HG02642 (cell line): ENCODE data around the gene LYRM1.

Source experiments
- ATAC-seq: cut with Tn5 transposase; IDR thresholded peaks from one replicate; pipeline ENCODE4 v1.9.1; 2021; ENCODE audit warnings: mild to moderate bottlenecking; ENCODE audit not compliant: unreplicated experiment, poor library complexity

The LYRM1 gene

DNA sequence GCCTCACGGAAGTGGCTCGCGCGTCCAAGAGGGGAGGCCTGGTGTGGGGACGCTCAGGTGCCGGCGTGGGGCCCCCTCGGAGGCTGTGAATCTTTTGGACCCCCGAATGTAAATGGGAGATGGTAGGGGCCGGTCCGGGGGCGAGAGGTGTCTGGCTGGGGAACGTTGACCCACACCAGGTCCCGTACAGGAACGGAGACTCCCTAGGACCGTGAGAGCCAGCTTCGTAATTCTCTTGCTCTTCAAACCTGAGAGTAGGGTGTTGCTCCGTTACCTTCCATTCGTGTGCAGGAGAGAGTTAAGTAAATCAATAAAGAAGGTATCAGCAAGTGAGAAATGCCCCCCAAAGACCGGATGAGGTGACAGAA is 481 bp downstream of the LYRM1 start:
- no peak for ATAC-seq

DNA sequence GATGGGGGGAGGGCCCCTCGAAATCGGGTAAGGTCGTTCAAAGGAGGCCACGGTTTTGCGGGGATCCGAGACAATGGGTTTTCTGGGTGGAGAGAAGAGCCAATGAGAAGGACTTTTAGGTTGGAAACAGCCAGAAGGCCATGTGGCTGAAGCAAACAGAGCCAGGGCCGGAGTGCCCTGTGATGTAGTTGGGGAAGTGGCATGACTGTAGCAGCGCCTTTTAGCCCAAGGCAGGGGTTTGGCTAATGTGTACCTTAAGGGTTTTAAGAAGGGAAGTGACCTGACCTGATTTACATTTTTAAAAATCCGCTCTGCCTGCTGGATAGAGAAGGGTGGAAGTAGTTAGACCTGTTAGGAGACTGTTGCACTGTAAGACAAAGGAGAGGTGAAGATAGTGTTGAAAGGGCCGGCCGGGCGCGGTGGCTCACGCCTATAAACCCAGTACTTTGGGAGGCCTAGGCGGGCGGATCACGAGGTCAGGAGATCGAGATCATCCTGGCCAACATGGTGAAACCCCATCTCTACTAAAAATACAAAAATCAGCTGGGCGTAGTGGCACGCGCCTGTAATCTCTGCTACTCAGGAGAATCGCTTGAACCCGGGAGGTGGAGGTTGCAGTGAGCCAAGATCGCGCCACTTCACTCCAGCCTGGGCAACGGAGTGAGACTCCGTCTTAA is 1.0 kb downstream of the LYRM1 start:
- no peak for ATAC-seq

DNA sequence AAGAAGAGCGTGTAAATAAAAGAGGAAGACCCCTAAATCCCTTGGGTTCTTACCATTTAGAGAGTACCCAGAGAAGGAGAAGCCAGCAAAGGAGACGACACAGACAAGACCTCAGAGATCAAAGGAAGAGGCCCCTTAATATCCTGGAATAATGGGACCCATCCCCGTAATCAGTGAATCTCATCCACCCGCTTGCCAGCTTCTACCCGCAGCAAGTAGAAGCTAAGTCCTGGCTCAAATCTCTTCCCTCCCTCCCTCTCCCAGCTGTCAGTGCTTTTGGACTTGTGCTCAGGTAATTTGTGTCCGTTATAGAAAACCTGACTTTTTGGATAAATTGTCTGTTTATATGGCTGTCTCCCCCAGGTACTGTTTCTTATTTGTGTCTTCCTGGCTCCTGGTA is 1.9 kb downstream of the LYRM1 start:
- no peak for ATAC-seq

DNA sequence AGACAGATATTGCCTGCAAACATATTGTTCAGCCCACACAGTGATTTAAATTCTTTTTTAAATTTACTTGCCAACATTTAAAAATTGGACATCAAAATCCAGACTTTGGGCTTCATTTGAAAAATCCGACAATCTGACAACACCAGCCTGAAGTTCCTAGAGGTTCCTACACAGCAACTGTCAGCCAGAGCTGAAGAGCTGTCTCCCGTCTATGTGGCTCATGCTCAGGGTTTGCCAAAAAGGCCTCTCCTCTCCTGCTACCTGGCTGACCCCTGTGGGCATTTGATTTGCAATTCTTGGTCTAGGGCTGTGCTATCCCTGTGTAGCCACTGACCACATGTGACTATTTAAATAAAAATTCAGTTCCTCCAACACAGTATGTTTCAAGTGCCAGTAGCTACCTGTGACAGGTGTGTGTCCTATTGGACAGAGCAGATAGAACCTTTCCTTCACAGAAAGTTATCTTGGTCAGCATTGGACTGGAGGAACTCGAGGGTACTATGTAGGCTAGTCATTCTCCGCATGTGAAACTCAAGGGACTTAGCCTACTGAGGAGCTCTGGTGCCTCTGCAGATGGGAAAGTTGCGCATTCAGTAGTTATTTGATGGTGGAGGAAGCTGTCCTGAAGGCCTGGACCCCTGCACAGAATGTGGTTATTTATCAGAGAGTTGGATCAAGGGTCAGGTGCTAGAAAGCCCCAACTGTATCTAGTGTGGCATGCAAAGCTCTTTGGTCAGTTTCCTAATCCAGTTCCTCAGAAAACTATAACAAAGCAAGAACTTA is 2.7 kb downstream of the LYRM1 start:
- no peak for ATAC-seq

DNA sequence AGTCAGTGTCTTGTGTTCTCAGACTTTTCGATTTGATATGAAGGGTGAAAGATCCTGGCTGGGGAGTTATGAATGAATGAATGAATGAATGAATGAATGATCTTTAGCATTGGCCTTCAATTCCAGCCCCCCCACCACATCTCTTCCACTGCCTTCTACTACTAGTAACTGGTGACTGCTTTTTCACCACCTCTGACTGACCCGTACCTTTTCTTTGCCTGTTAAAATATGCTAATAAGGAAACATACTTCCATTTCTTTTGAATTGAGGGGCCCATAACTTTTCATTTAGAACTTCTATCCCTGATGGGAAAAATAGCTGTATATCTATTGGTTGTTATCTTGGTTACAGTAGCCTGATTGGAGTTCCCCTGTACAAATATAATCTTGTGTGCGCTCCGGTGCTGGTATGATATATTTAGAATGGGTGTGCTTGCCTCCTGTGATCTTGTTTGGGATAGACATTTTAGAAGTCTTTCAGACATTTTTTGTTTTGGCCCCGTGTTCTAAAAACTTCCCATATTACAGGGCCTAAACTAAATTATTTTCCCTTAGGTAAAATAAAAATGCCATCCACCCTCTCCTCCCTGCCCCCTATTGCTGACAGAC is 3.4 kb downstream of the LYRM1 start:
- ATAC-seq, result no peak

DNA sequence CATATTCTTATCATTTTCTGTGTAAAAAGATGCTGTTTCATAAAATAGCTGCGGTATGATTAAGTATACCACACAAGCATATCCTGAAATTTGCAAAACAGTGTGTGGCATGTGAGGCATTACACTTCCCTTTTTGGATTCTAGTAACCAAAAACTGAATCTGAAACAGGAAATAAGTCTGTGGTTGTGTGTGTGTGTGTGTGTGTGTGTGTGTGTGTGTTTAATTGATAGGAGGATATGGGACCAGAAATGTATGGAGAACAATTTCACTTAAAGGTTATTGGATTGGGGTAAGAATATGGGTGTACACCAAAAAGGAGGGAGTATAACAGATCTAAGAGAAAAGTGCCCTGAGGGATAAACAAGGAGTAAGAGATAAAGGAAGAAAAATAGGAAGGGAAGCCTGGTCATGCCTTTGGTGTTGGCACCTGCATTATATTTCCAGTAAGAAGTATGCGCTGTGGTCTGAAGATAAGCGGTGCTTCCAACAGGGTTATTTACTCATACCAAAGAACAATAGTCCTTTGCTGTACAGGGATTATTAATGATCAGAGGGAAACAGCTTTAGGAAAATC is 4.0 kb downstream of the LYRM1 start:
- ATAC-seq, result no peak

DNA sequence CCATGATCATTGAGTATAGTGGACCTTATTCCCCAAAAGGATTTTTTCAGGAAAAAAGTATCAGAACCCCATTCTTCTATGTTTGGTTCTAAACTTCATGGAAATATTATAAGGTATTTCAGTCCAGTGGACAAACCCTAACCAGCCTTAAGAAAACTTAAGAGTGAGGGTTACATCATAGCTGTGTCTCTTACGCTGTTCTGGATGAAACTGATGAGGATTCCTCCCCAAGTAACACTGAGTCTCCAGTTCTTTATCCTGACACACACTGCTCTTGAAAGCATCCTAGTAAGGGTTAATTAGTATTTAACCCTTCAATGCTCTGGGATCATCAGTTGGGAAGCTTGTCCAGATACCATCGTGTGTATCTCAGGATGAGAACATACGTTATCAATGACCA is 5.0 kb downstream of the LYRM1 start:
- ATAC-seq, result no peak

DNA sequence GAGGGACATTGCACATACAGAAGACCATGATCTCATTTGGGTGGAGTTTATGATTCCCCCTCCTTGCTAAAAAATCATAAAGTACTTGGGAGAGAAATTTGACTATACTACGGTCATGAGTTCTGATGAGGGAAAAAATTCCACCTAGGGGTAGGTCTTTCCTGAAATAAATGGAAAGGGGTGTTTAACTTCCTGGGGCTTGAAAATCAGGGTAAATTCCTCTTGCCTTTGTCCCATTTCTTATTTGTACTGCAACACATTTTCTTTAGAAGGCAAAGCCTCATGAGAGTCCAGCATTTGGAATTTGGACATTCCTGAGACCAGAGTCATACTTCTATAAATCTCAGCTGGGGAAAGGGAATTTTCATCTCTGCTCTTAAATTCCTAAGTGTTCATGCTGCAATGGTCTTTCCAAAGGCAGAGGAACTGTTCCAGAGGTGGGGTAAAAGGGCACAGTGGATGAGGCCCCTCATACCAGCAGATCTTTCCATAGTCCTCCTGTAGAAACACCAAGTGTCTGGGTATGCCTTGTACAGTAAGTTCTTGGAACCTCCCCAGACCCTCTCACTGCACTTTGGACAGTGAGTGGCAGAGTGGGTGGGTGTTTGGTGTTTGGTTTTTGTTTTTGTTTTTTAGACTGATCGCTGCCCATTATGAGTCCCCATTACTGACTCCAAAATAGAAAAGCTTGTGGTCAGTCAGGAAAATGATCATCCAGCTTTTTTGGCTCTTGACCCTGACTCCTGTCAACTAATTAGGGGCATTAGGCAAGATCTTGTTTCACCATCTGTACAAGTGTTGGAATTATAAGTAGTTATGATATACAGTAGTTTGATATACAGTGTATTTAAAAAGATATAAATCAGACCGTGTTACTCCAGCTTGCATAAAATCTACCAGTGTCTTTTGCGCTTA is 6.0 kb downstream of the LYRM1 start:
- ATAC-seq, result no peak

DNA sequence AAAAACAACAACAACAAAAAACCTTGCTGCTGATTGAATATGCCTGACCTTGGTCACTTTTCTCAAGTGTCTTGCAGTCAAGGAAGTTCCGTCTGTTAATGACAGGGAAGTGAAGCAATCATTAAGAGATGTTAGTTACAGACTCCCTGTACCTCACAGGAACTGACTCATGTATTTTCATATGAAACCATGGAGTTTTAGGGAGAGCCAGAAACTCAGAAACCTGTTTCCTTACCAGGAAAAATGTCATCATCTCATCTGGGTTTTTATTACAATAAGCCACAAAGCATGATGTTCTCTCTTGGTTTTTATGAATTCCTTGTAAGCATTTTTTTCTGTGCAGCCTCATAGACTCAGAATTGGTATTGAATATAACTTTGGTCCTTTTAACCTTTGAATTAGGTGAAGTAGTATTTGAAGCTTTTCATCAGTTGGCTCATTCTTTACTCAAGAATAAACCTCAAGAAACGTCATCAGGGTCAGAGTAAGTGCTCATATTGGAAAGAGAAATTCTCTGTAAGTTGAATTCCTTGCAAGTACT is 10.3 kb downstream of the LYRM1 start:
- no peak for ATAC-seq

DNA sequence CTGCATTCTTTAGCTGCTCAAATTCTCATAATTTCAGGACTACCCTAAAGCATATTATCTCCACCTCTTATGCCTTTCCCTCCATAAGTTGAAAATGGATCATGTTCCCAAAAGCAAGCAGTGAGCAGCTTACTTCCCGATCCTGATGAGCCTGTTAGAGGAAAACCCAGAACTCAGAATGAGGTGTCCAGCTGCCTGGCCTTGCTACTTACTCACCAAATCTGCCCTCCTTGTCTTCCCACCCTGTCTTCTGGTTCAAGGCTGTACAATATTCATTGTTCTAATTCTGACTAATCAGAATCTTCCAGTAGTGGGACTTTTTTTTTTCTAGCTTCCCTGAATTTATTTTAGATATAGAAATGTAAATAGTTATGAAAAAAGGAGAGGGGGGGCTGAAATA is 10.8 kb downstream of the LYRM1 start:
- ATAC-seq, result no peak

DNA sequence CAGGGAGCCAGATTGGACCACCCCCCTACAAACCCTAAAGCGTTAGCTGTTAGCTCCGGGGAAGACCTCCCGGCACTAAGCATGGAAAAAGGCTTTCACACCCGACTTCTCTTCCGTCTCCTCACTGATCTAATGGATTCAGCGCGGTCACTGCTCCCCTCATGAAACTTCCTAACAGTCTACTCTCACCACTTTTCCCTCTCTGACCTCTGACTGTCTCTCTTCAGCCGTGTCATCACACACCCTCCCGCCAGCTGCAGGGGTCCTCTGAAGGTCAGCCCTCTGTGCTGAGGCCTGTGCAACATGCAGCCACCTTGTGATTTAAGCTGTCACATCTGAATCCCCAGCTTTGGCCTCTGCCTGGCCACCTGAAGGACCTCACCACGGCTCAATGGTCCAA is 15.7 kb downstream of the LYRM1 start:
- ATAC-seq, result no peak

DNA sequence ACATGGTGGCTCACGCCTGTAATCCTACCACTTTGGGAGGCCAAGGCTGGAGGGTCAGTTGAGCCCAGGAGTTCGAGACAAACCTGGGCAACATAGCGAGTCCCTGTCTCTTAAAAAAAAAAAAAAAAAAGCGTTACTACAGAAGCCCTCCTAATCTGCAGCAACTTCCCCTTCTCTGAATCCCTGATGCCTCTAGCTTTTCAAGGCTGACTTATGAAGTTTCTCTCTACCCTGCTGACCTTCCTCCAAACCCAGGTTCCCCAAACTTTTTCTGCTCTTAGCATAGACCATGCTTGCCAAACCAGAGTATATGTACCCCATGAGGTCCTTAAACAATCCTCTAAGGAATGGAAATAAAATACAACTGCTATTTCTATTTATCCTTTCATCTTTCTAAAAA is 16.4 kb downstream of the LYRM1 start:
- ATAC-seq, result no peak

DNA sequence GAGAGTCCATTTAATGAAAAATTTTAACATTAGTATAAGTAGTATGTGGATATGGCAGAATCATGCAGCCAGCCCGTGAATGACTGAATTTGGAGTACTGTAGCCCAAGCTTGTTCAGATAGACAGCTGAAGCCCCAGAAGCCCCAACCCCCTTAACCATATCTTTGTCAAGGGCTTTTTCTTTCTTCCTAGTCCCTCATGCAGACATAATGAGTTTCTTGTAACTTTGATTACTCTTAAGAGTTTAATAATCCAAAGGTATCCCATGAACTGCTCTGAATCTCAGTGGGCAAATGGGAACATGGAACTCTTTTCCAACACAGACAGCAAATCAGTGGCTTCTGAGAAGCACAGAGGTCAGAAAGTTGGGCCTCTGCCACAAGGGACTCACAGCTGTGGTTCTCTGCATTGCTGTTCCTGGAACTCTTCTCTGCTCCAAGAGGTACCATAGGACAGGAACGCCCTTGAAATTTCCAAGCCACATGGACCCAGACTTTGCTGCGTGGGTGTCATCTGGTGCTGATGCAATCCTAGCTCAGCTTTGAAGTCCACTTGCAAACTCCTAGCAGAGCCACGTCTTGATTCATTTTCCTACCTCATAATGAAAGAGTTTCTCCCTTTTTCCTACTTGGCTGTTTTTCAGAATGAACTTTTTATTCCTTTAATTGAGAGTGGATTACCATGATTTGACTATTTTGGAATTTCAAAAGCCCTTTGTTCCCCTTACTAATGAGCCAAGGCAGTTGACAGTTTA is 18.1 kb downstream of the LYRM1 start:
- no peak for ATAC-seq

DNA sequence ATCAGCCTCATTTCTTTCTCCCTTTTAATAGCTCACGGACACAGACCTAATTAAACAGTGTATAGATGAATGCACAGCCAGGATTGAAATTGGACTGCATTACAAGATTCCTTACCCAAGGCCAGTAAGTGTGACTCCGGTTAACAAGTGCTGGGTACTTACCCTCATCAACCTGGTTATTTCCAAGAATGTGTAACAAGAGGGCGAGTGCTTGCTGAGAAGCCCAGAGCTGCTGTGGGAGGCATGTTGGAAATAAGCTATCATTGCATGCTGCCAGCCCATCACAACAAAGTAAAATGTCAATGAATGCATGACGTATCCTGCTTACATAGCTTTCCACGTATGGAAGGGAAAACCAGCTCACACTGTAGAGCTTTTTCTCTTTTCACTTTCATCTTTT is 19.5 kb downstream of the LYRM1 start:
- ATAC-seq, result no peak

DNA sequence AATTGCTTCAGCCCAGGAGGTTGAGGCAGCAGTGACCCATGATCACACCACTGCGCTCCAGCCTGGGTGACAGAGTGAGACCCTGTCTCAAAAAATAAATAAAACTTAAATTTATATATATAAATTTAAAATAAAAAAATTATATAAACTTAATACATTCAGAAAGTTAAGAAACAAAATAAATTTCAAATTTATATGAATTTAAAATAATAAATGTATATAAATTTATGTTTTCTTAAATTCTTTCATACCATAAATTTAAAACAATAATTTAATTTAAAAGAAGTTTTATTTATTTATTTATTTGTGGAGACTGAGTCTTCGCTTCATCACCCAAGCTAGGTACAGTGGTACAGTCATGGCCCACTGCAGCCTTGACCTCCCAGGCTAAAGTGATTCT is 20.2 kb downstream of the LYRM1 start:
- ATAC-seq, result no peak

DNA sequence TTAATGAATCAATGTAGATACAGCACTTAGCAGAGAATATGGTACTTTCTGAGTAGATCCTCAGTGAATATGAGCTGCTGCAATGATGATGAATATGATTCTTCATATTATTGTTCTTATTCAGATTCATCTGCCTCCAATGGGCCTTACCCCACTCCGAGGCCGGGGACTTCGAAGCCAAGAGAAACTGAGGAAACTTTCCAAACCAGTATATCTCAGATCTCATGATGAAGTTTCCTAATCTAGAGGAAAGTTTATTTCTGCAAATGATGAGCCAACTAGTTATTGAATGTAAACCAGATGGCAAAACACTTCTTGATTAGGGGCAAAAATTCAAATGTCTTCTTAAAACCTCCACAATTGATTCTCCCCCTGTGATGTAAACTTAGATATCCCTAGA is 23.3 kb downstream of the LYRM1 start:
- no peak for ATAC-seq

DNA sequence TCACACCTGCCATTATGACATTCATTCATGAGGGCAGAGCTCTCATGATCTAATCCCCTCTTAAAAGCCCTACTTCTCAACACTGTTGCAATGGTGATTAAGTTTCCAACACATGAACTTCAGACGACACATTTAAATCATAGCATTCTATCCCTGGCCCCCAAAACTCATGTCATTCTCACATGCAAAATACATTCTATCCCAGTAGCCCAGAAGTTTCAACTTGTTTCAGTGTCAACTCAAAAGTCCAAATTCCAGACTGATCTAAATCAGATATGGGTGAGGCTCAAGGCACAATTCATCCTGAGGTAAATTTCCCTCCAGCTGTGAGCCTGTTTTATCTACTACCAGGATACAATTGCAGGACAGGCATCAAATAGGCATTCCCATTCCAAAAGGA is 25.2 kb downstream of the LYRM1 start:
- no peak for ATAC-seq

DNA sequence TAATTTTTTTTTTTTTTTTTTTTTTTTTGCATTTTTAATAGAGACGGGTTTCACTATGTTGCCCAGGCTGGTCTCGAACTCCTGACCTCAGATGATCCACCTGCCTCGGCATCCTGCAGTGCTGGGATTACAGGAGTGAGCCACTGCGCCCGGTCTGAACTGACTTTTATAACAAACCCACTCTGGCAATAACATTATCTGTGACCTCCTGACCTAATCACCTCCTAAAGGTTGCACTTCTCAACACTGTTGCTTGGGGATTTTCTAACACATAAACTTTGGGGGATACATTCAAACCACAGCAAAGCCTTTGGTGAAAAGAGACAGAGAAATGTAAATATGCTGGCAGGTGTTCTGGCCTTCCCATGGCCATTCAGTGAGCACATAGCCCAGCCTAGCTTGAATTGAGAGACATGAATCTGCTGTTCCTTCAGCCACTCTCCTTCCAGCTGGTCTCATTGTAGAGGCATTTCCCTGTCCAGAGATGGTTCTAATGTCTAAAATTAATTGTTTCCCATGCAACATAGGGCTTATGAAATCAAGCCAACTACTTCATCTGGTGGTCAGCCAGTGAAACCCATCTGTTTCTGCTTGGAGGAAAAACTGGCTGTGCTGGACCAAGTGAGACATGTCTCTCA is 28.3 kb downstream of the LYRM1 start:
- ATAC-seq, result no peak
